ENCODE data around the gene SRMS.

The SRMS gene

DNA sequence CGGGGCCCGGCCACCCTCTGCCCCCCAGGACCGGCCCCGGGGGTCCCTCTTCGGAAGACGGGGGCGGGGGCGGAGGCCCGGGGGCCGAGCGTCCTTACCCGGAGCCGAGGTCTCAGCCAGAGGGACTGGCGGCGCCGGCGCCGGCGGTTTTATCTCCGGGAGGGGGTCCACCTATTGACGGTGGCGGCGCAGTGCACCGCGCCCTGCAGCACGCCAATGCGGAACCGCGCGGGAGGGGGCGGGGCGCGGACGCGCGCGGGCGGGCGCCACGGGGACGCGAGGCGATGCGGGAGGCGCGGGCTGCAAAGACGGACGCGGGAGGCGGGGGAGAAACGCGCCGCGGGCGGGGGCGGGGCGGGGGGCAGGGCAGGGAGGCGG lies 48.6 kb downstream of the SRMS start, which contains the start of gene EEF1A2:
EEF1A2 (minus strand) TSS at position 124 of the 378 bp plus-strand sequence. CDS start 1,320 bp downstream, outside the sequence.
- DNase-seq: peak; percentile 24

DNA sequence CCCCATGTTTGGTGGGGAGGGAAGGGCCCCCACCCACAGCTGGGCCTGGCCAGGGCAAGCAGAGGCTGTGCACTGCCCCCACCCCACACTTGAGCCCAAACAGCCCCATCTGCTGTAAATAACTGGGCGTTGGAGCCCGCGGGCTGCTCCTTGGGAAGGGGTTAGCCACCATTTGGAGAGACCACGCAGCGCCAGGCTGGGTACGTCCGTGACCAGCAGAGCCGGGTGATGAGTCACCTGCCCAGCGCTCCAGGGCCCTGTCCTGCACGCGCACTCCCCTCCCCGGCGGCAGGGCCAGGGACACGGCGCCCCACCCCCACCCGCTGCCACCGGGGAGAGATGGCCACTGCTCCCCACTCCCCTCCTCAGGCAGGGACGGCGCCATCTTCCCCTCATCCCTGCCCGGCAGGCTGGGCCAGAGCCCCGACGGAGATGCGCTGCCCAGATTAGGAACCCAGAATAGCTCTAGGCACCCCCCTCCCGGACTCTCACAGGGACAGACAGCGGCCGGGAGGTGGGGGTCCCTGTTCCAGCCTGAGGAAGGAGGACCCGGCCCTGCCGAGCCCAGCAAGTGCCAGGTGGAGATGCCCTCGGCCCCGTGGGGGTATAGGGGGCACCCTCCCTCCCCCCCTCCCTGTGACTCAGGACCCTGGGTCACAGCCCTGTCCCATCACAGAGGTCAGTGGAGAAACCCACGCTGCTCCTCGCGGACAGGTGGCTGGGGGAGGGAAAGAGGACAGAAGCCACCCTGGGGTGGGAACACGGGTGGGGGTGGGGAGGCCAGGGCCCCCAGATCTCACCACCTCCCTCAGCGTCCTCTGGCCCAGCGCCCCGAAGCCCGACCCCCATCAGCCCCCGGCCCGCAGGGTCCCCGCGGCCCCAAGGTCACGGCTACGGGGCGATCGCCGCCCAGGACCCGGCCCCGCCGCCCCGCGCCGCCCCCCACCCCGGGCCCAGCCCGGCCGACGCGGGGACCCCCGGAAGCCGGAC lies 49.3 kb downstream of the SRMS start:
- DNase-seq: no peak

DNA sequence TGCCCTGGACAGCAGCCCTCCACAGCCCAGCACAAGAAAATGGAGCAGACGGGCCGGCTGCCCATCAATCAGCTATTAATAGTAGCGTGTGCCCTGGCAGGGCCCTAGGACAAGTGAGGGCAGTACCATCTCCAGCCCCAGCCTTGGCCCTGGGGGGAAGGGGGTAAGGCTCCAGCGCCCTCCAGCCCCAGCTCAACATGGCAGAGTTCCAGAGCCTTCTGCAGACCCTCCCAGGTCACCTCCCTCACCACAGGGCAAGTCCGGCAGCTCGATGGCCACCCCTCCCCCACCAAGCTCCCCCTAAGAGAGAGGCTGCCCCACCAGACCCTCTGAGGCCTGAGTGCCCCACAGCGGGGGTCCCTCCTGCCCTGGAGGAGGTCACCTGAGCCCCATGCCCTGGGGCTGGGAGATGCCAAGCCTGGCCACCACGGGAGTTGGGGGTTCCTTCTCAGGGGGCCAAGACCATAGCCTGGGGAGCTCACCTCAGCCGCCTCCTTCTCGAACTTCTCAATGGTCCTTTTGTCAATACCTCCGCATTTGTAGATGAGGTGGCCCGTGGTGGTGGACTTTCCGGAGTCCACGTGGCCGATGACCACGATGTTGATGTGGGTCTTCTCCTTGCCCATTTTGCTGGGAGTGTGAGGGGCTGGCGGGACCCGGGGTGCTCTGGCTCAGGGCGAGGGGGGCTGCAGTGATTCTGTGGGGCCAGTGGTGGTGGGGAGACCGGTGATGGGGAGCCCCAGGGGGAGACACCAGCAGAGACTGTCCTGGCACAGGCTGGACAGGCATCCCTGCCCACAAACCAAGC lies 50.2 kb downstream of the SRMS start:
- no peak for DNase-seq

DNA sequence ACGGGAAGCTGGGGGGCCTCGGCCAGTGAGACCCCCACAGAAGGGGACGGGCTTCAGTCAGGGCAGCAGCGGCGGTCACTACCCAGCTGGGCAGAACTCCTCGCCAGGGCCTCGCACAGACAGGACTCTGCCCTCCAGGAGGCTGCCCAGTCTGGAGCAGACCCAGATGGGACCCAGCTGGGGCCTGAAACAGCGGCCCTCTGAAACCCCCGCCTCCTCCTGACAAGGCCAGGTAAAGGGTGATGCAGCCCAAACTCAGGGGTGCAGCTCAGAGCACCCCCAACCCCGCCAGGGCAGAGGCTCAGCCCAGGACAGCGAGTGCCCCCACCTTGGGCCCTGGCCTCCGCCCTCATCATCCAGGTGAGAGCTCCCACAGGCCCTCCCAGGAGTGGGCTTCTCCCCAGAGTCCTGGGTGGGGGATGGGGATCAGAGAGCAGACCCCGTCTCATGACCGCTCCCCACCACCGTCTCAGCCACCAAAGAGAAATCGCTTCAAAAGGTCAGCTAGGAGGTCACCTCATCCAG lies 50.9 kb downstream of the SRMS start:
- DNase-seq: no peak

DNA sequence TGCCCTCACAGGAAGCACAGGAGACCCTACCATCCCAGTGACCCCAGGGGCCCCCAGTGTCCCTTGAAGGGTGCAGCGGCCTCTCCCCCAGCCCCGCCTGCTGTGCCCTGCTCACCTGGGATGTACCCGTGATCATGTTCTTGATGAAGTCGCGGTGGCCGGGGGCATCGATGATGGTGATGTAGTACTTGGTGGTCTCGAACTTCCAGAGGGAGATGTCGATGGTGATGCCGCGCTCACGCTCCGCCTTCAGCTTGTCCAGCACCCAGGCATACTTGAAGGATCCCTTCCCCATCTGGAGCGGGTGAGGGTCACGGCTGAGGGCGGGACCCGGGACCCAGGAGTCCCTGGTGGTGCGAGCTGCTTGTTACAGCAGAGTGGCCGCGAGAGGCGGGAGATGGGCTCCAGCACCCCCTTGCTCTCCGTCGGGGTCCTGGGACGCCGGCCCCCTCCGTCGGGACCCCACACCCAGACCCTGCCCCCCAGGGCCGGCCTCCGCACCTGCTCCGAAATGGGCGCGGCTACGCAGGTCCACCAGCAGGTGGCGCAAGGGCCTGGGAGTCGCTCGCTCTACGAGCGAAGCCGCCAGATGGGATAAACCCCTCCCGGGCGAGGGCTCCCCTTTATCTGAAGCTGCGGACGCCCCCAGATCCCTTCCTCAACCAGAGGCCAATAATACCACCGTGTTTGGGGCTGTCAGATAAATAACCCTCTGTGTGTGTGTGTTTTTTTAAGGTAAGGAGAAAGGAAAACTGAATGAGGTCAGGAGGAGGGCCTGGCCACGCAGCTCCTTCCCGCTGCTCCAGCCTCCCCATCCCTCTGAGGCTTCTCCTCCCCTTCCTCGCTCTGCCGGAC lies 51.6 kb downstream of the SRMS start:
- peak; percentile 64 for DNase-seq

DNA sequence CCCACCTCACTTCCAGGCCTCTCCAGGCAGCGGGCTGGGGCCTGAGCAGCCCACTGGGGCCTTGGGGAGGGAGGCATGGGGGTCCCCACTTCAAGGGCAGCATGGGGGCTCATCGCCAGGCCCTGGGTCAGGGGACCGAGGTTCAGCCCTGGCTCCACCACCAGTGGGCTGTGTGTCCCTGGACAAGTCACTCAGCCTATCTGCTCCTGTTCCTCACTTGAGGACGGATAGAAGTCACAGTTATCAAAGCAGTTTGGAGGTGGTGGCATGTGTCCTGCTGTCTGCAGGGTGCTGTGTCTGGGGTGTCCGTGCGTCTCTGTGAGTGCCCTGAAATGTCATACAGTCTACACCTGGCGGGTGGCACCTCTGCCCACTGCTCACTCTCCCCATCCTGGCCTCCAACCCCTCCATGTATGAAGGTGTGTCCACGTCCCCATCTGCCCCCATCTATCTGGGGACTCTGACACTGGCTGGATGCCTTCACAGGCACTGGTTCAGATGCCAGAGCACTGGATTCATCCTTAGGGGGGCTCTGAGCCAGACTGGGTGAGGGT lies 52.3 kb downstream of the SRMS start:
- DNase-seq: no peak

DNA sequence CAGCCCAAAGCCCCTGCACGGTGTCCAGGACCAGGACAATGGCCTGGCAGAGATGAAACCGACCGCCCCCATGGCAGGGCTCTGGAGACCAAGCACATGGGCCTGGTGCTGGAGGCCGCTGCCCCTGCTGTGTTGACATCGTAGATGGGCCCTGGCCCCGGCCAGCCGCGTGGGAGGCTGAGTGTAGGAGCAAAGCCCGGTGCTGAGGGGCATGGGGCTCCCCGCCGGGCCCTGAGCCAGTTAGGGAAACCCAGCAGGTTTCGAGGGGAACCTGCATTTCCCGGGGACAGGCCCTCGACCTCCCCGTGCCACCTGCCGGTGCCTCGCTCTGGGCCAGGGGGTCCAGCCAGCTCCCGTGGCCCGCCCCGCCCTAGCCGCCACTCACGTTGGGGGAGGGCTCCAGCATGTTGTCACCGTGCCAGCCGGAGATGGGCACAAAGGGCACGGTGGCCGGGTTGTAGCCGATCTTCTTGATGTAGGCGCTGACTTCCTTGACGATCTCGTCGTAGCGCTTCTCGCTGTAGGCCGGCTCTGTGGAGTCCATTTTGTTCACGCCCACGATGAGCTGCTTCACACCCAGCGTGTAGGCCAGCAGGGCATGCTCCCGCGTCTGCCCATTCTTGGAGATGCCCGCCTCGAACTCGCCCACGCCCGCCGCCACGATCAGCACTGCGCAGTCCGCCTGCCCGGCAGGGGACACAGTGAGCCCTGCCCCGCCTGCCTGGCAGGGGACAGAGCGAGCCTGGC lies 53.0 kb downstream of the SRMS start:
- DNase-seq: no peak

DNA sequence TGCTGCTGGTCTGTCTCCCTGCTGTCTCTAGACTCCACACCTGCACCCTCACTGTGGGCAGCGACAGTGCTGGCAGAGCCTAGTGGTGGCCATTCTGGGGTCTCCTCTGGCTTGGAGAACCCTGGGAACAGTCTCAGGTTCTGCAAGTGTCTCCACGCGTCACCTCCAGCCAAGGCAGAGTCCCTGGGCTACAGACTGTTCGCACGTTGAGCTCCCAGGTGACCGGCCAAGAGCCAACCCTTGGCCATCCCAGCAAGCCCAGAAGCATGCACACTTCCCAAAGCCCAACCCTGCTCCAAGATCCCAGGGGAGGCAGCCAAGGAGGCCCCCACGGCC lies 53.5 kb downstream of the SRMS start:
- DNase-seq: no peak

DNA sequence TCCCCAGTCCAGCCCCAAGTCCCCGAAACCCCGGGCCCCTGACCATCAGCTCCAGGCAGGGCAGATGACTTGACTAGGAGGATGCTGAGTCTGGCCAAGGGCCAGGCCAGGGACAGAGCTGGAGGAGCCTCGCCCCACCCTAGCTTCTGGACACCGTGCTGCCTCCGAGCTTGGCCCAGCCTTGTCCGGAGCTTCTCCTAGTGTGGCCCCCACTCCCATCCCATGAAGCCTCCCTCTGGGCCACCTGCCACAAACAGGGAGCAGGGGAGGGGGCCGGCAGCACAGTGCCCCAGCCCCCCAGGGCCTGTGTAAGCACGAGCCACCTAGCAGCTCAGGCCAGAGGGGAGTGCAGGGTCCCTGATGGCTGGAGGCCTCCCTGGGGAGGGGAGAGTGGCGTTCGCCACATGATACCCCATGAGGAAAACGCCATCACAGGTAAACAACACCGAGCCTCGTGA lies 54.0 kb downstream of the SRMS start:
- DNase-seq: no peak

DNA sequence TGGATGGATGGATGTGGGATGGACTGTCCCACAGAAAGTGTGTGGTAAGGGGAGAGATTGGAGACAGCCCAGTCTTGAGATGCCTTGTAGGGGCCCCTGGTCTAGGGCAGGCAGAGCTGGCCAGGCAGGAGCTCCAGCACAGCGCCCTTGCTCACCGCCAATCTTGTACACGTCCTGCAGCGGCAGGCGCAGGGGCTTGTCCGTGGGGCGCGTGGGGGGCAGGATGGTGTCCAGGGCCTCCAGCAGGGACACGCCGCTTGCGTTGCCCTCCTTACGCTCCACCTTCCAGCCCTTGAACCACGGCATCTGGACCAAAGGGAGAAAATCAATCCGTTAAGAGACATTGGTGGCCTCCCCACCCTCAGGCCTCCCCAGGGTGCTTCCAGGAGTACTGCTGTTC lies 54.6 kb downstream of the SRMS start:
- DNase-seq: no peak

DNA sequence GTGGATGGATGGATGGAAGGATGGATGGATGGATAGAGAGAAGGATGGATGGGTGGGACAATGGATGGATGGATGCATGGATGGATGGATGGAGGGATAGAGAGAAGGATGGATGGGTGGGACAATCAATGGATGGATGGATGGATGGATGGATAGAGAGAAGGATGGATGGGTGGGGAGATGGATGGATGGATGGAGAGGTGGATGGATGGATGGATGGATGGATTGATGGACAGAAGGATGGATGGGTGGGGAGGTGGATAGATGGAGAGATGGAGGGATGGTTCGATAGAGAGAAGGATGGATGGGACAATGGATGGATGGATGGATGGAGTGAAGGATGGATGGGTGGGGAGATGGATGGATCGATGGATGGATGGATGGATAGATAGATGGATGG lies 55.0 kb downstream of the SRMS start:
- no peak for DNase-seq

DNA sequence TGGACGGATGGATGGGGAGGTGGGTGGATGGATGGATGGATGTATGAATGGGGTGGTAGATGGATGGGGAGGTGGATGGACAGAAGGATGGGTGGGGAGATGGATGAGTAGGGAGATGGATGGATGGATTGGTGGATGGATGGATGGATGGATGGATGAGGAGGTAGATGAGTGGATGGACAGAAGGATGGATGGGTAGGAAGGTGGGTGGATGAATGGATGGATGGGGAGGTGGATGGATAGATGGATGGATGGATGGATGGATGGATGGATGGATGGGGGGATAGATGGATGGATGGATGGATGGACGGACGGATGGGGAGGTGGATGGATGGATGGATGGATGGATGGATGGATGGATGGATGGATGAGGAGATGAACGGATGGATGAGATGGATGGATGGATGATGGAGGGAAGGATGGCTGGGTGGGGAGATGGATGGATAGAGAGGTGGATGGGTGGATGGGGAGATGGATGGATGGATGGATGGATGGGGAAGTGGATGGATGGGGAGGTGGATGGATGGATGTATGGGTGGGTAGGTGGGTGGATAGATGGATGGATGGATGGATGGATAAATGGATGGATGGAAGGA lies 55.8 kb downstream of the SRMS start:
- DNase-seq: no peak

DNA sequence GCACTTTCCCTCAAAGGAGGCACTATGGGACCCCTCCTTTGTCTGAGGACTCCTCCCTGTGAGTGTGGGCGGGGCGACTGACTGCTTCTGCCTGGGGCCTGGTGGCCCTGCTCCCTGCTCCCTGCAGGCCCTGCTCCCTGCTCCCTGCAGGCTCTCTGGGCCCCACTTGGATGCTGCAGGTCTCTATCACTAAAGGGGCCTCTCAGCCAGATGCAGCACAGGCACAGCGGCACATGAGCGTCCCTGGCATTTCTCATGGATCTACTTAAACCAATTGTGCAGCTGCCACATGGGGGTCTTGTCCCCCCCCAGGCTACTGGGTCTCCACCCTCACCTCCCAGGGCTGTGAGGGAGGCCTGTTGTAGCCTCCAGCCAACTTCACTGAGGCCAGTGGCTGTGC lies 56.5 kb downstream of the SRMS start:
- no peak for DNase-seq

All from CD4-positive, alpha-beta T cell treated with Interleukin-4 for 4 hours (primary cell).